Measurements from ENCODE around the gene IFNL2. TPM values are rescaled to one million over a fixed set of nuclear protein-coding genes. Genes with fewer than 3 reads are reported as not detected.
"Not testable (repeated sequence)": the region's sequence is repeated elsewhere in the genome, so short reads cannot be mapped to it uniquely, and the experiment has no call there.

The IFNL2 gene
- total RNA-seq, 1 donor from 2014 or later: not detected

- no peak for DNase-seq (ENCODE audit: low spot score)
These were observed 14.6 kb upstream of the IFNL2 start for GRCh38 chr19:39253374-39254149.

- DNase-seq (ENCODE audit: low spot score): no peak
These were observed 13.5 kb upstream of the IFNL2 start for GRCh38 chr19:39254531-39255345.

- DNase-seq (ENCODE audit: low spot score): no peak
These were observed 11.0 kb upstream of the IFNL2 start for GRCh38 chr19:39257227-39257626.

GRCh38 chr19:39261704-39262103, 6.5 kb upstream of the IFNL2 start:
- no peak for DNase-seq (ENCODE audit: low spot score)

GRCh38 chr19:39262496-39262895, 5.7 kb upstream of the IFNL2 start:
- no peak for DNase-seq (ENCODE audit: low spot score)

- no peak for DNase-seq (ENCODE audit: low spot score)
These were observed 4.3 kb upstream of the IFNL2 start for GRCh38 chr19:39263912-39264305.

- no peak for DNase-seq (ENCODE audit: low spot score)
These were observed 3.6 kb upstream of the IFNL2 start for GRCh38 chr19:39264306-39265290.

GRCh38 chr19:39265321-39265916, 2.8 kb upstream of the IFNL2 start:
- no peak for DNase-seq (ENCODE audit: low spot score)

GRCh38 chr19:39268531-39269223, 481 bp downstream of the IFNL2 start:
- not testable (repeated sequence) for DNase-seq (ENCODE audit: low spot score)

GRCh38 chr19:39269369-39269768, 1.2 kb downstream of the IFNL2 start:
- DNase-seq (ENCODE audit: low spot score): not testable (repeated sequence)

GRCh38 chr19:39270036-39270871, 2.1 kb downstream of the IFNL2 start:
- DNase-seq (ENCODE audit: low spot score): no peak

- DNase-seq (ENCODE audit: low spot score): not testable (repeated sequence)
These were observed 5.7 kb downstream of the IFNL2 start for GRCh38 chr19:39273859-39274258.

- no peak for DNase-seq (ENCODE audit: low spot score)
These were observed 7.4 kb downstream of the IFNL2 start for GRCh38 chr19:39275578-39275977.

GRCh38 chr19:39276740-39277139, 8.5 kb downstream of the IFNL2 start:
- no peak for DNase-seq (ENCODE audit: low spot score)

GRCh38 chr19:39277598-39277997, 9.4 kb downstream of the IFNL2 start:
- no peak for DNase-seq (ENCODE audit: low spot score)

GRCh38 chr19:39282021-39282420, 13.8 kb downstream of the IFNL2 start:
- DNase-seq (ENCODE audit: low spot score): no peak

GRCh38 chr19:39284032-39284431, 15.8 kb downstream of the IFNL2 start:
- no peak for DNase-seq (ENCODE audit: low spot score)

- no peak for DNase-seq (ENCODE audit: low spot score)
These were observed 25.2 kb downstream of the IFNL2 start for GRCh38 chr19:39293394-39293793.

GRCh38 chr19:39296055-39296645, 28.0 kb downstream of the IFNL2 start, which contains the start of gene IFNL1:
Gene IFNL1, plus strand, starts transcription at chr19:39296407. Its CDS starts 15 bp downstream, at chr19:39296422.
- no peak for DNase-seq (ENCODE audit: low spot score)

Data from mucosa of gallbladder (tissue), 1 donor.